ENCODE results near the gene PDZD4.
A peak's percentile ranks its signal among the peaks of the same experiment; 100 is the strongest.

PDZD4 gene

DNA sequence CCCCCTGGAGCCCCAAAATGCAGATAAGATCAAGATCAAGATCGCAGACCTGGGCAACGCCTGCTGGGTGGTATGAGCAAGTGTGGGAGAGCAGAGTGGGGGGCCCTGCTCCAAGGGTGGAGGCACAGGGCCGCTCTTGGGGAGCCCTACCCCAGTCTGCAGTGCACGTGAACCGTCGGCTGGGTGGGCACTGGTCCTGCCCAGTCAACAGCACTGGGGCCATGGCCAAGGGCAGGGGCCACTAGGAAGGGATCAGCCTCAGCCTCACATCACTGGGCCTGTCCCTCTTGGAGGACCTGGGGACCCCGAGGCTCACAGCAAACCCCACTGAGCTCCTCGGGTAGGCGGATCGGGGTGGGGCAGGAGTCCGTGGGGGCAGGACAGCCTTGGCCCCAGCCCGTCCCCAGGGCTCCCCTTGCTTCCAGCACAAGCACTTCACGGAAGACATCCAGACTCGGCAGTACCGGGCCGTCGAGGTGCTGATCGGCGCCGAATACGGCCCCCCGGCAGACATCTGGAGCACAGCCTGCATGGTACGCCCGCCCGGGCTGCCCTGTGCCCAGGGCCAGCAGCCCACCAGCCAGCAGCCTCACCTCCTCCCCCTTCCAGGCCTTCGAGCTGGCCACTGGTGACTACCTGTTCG lies 45.9 kb downstream of the PDZD4 start:
- no peak for DNase-seq (ENCODE audit: low spot score)

GRCh38 chrX:153783378-153784013 lies 46.8 kb downstream of the PDZD4 start:
- no peak for DNase-seq (ENCODE audit: low spot score)

- no peak for DNase-seq (ENCODE audit: low spot score)
Measured at GRCh38 chrX:153782871-153783270, 47.5 kb downstream of the PDZD4 start.

DNA sequence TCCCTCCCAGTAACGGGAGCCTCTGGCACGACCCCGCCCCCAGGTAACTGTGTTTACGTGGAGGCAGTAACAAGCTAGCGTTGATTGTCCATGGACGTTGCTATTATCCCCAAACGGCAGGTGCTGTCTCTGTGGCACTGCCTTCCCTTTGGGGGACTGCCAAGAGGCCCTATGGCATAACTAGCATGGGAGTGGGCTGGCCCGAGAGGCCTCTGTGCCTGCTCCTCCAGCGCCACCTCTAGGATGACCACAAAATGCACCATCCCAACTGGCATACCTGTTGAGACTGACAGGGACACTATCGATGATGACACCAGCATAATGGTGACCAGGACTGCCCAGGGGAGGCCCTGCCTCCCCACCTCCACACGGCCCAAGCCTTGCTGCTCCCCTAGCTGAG lies 48.0 kb downstream of the PDZD4 start:
- no peak for DNase-seq (ENCODE audit: low spot score)

GRCh38 chrX:153781428-153782047 lies 48.8 kb downstream of the PDZD4 start:
- peak; percentile 39 for DNase-seq (ENCODE audit: low spot score)

DNA sequence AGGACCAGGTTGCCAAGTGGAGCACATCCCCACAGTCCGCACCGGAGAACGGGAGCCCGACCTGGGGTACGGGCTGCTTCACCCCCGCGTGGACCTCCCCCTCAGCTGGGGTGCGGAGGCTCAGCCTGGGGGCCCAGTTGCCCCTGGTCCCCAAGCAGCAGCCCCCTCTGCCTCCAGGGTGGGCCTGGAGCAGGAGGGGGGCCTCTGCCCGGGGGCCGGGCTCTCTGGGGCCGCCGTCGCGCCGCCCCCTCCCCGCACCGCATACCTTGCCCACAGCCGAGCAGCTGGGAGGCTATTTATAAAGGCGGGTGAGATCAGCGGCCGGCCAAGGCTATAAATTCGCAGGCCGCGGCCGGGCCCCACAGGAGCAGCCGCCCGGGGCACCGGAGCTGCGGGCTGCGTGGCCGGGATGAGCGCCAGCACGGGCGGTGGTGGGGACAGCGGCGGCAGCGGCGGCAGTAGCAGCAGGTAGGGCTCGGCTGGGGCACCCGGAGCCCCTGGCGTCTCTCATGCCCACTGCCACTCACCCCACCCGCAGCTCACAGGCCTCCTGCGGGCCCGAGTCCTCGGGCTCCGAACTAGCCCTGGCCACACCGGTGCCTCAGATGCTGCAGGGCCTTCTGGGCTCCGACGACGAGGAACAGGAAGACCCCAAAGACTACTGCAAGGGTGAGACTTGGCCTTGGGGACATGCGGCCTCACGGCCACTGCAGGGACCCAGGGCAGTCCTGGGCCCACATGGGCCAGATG lies 49.5 kb downstream of the PDZD4 start, which contains the start of gene SRPK3:
Gene SRPK3, plus strand, starts transcription at position 364 of the 750 bp plus-strand sequence. Its CDS starts 46 bp downstream, at position 410.
- peak; percentile 51 for DNase-seq (ENCODE audit: low spot score)

DNA sequence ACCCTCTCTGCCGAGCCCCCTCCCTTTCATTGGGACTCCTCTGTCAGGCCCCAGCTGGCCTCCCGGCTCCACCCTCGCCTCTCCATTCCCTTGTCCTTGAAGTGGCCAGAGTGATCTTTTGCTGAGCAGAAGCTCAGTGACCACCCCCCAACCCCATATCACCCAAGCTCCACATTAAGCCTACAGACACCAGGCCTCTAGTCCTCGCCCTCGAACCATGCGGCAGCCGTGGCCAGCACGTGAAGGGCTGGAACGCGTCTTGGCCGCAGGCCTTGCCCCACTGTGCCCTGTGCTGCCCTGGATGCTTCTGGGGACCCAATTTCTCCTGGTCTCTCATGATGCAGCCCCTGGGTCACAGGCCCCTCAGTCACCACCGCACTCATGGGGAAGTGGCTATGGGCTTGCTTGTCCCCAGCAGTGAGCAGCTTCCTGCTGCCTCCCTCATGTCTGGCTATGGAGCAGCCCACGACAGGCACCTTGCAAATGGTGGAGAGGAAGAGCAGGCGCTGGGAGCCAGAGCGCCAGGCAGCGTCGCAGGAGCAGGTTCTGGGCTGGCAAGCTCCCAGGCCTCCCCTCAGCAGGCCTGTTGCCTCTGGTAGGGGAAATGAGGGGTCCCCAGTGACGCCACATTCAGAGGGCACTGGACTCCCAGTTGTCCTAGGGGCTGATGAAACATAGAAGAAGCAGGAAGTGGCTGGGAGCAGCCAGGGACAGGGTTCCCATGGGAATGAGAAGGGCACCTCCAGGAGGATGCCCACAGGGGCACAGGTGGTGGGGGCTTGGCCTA lies 50.3 kb downstream of the PDZD4 start:
- DNase-seq (ENCODE audit: low spot score) = no peak

DNA sequence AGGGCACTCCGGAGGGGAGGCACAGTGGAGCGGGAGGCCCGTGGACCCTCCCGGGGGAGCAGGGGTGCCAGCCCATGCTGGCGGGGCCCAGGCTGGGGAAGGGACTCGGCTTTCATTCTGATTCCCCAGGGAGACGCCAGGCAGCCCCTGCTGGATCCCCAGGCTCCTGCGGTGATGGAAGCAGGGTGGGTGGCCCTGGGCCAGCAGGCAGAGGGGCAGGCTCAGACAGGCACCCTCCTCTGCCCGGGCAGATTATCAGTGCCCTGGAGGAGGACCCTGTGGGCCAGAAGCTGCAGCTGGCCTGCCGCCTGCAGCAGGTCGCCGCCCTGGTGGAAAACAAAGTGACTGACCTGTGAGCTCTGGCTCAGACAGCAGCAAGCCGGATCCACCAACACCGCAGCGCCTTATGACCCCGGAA lies 51.7 kb downstream of the PDZD4 start:
- no peak for DNase-seq (ENCODE audit: low spot score)

DNA sequence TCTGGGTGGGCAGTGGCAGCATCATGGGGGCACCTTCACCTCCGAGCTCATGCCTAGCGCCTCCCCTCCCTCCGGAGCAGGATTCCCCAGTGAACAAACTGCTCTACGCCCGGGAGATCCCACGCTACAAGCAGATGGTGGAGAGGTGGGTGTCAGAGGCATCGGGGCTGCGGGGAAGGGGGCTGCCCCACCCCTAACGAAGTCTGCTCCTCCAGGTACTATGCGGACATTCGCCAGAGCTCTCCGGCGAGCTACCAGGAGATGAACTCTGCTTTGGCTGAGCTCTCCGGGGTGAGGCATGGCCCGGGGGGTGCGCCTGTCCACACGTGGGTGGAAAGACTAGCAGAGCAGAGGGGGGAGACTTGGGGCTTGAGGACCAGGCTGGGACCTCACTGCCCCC lies 52.2 kb downstream of the PDZD4 start:
- no peak for DNase-seq (ENCODE audit: low spot score)

DNA sequence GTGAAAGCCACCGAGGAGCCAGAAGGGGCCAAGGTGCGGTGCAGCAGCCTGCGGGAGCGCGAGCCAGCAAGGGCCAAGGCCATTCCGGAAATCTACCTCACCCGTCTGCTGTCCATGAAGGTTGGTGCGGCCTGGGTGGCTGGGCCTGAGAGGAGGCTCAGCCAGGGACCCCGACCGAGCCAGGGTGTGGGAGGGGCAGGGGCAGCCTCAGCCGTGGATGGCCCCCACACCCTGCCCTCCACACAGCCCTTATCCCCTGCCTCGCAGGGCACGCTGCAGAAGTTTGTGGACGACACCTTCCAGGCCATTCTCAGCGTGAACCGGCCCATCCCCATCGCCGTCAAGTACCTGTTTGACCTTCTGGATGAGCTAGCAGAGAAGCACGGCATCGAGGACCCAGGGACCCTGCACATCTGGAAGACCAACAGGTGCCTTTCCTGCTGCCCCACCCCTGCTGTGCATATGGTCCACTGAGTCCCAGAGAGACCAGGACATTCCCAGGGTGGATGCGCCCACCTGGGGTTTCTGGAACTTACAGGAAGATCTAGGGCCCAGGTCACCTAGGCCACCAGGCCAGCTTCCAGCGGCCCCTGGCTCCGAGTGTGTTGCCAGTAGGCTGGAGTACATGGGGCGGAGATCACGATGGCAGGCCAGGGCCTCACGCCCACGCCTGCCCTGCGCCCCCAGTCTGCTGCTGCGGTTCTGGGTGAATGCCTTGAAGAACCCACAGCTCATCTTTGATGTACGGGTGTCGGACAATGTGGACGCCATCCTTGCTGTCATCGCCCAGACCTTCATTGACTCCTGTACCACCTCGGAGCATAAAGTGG lies 52.9 kb downstream of the PDZD4 start:
- DNase-seq (ENCODE audit: low spot score) = no peak

- DNase-seq (ENCODE audit: low spot score) = no peak
Measured at GRCh38 chrX:153776611-153777045, 53.7 kb downstream of the PDZD4 start.

- no peak for DNase-seq (ENCODE audit: low spot score)
Measured at GRCh38 chrX:153776120-153776599, 54.2 kb downstream of the PDZD4 start.

GRCh38 chrX:153775293-153776119 lies 54.8 kb downstream of the PDZD4 start:
- no peak for DNase-seq (ENCODE audit: low spot score)

DNA sequence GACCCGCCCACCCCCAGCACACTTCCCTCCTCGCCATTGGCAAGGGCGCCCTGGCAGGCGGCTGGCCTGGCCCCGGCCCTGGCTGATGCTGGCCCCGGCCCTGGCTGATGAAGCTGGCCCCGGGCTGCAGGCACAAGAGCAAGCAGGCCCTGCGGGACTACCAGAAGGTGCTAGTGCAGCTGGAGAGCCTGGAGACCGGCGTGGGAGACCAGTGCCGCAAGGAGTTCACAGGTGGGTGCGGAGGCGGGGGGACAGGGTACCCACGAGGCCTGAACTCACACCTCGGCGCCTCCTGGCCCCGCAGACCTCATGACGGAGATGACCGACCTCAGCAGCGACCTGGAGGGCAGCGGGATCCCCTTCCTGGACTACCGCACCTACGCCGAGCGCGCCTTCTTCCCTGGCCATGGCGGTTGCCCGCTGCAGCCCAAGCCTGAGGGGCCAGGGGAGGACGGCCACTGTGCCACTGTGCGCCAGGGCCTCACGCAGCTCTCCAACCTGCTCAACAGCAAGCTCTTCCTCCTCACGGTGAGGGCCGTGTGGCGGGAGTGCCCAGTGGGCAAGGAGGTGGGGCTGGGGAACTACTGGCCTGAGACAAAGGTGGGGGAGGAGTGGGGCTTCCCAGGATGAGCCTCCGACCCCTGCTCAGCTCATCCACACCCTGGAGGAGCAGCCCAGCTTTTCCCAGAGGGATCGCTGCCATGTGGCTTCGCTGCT lies 55.6 kb downstream of the PDZD4 start:
- DNase-seq (ENCODE audit: low spot score) = no peak

DNA sequence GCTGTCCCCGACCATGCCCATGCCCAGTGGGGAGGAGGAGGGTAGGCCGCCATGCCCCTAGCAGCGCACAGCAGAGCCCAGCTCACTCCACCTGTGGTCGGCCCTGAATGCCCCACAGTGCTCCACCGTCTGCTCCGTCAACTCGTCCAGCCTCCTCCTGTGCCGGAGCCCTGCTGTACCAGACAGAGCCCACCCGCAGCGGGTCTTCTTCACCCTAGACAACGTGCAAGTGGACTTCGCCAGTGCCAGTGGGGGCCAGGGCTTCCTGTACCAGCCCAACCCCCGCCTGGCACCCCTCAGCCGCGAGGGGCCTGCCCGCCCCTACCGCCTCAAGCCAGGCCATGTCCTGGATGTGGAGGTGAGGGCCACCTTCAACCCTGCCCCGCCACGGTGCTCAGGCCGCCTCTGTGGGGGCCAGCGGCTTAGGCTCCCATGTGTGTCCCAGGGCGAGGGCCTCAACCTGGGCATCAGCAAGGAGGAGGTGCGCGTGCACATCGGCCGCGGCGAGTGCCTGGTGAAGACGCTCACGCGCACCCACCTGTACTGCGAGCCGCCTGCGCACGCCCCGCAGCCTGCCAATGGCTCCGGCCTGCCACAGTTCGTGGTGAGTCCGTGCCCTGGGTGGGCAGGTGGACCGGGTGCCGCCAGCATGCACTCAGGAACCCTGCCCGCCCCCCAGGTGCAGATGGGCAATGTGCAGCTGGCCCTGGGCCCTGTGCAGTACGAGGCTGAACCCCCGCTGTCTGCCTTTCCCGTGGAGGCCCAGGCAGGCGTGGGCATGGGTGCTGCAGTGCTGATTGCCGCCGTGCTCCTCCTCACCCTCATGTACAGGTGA lies 56.4 kb downstream of the PDZD4 start:
- DNase-seq (ENCODE audit: low spot score) = no peak

DNA sequence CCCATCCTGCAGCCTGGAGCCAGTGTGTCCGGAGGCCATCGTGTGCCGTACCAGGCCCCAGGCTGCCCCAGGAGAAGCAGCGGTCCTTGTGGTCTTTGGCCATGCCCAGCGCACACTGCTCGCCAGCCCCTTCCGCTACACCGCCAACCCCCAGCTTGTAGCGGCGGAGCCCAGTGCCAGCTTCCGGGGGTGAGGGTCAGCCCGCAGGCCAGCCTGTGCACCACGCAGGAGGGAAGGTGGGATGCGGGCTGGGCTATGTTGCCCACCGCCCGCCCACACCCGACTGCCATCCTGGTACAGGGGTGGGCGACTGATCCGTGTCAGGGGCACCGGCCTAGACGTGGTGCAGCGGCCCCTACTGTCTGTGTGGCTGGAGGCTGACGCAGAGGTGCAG lies 57.1 kb downstream of the PDZD4 start:
- DNase-seq (ENCODE audit: low spot score) = no peak

DNA sequence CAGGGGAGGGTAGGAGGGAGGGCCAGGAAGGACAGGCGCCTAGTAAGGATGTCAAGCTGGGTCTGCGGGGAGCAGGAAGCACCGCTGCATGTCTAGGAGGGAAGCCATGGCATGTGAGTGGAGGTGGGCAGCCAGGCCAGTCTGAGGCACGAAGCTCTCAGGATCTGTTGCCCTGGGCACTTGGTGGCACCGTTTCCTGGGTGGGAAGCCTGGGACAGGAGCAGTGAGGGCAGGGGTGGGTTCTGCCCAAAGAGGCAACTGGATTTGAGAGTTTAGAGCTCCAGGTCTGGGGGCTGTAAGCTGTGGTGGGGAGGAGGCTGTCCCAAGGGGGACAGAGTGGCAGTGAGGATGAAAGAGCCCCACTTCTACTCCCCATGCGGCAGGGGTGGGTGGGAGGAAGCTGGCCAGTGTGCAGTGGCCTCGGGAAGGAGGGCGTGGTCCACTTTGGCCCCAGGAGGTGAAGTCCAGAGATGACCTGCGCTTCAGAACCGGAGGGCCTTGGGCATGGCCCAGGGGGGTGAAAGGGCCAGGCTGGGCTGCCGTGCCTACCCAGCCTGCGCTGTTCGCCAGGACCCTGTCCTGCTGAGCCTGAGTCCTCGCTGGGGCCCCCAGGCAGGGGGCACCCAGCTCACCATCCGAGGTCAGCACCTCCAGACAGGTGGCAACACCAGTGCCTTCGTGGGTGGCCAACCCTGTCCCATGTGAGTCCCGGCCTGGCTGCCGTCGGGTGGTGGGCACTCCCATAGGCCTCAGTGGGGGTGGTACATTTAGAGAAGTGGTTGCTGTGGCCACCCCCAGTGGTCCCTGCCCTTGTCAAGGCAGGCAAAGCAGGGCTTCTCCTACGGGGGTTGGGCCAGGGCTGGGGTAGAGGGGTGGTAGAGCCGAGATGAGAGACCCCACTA lies 57.8 kb downstream of the PDZD4 start:
- DNase-seq (ENCODE audit: low spot score) = no peak

Measured in AG20443 (cell line).